ENCODE measurements around the gene CYB5A. TPM values are rescaled to one million over a fixed set of nuclear protein-coding genes. Genes with fewer than 3 reads are reported as not detected.

CYB5A gene
- total and polyA plus RNA-seq, 2 of the 8 experiments (the other 6 are each of a cell fraction or from before 2014, with no cell fraction given), result 154 to 195 TPM

DNA sequence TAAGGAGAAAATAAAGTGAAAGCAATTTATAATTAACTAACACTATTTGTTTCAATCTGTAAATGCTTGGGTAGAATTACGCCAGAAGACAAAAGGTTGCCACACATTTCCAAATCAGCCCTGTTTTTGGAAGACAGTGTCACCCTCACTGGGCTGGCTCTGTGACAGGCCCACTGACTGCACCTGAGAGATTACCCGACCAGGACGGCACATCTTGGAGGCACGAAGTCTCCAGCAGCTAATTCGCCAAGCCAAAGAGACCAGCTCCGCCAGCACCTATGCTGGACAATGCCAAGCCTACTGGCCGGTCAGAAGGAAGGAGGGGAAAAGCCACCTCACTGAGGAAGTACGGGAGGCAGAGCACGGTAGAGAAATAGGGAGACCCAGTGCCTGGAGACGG, 61.9 kb downstream of the CYB5A start:
- Histone ChIP-seq H3K4me2 (ENCODE audit: insufficient read depth in 1 of 2, low read depth in 2 of 2, low read length in 2 of 2) (no peak overlapping the region), H3K4me1 (replicated peaks in 1 of 4; ENCODE audit: control insufficient read depth in 3 of 4, insufficient read depth in 4 of 4, low read length in 3 of 4) (no peaks in the 10 kb centered on the region), H3K9me3 (ENCODE audit: insufficient read depth in 2 of 2, low read depth in 1 of 2, low read length in 1 of 2) (no peaks in the 10 kb centered on the region), H3K14ac (ENCODE audit: insufficient read length) (no peak overlapping the region), H2AK5ac (ENCODE audit: low read depth, low read length) (no peak overlapping the region), H4K5ac (ENCODE audit: insufficient read length, low read depth, low read length) (no peak overlapping the region), H3K23me2 (ENCODE audit: low read depth, low read length) (no peaks in the 10 kb centered on the region), H3K79me2 (ENCODE audit: control insufficient read depth in 1 of 2, insufficient read depth in 2 of 2, low read length in 2 of 2) (no peaks in the 10 kb centered on the region), H3K4me3 (ENCODE audit: extremely low read depth in 1 of 4, insufficient read depth in 2 of 4, low read depth in 3 of 4, low read length in 4 of 4) (no peak overlapping the region), H2BK15ac (ENCODE audit: low read length) (no peak overlapping the region), H2AFZ (ENCODE audit: low read length) (no peak overlapping the region), H3K4ac (replicated peaks; ENCODE audit: insufficient read length, low read depth, low read length) (no peak overlapping the region), H4K20me1 (replicated peaks in 1 of 2; ENCODE audit: control insufficient read depth in 1 of 2, insufficient read depth in 2 of 2, low read length in 2 of 2) (no peaks in the 10 kb centered on the region), H4K91ac (replicated peaks; ENCODE audit: insufficient read length, low read length) (no peak overlapping the region), H3K27me3 (replicated peaks in 1 of 4; ENCODE audit: control insufficient read depth in 3 of 4, extremely low read depth in 1 of 4, insufficient read depth in 3 of 4, low read length in 3 of 4) (no peaks in the 10 kb centered on the region), H3K9ac (replicated peaks in 1 of 4; ENCODE audit: extremely low read depth in 1 of 4, low read depth in 3 of 4, low read length in 3 of 4) (no peak overlapping the region), H2BK120ac (replicated peaks; ENCODE audit: low read depth, low read length) (no peak overlapping the region), H3K23ac (ENCODE audit: insufficient read length) (no peak overlapping the region), H2BK5ac (ENCODE audit: low read depth, low read length) (no peak overlapping the region), H2BK20ac (ENCODE audit: low read length) (no peak overlapping the region), H3K56ac (replicated peaks; ENCODE audit: insufficient read length, low read depth, low read length) (no peak overlapping the region), H3K18ac (ENCODE audit: extremely low read depth, low read length) (no peak overlapping the region), H3K36me3 (ENCODE audit: control insufficient read depth in 2 of 4, insufficient read depth in 4 of 4, low read length in 3 of 4) (no peaks in the 10 kb centered on the region), H3K27ac (ENCODE audit: low read depth, low read length) (no peak overlapping the region), H3K79me1 (ENCODE audit: low read depth, low read length) (no peaks in the 10 kb centered on the region), H2BK12ac (ENCODE audit: low read depth, low read length) (no peak overlapping the region), H4K8ac (ENCODE audit: extremely low read depth, insufficient read depth, low read length) (peak overlapping the region; percentile 80; the same call in 1 of the 2 replicates)
- TF ChIP-seq SAP30 (IDR thresholded peaks at IDR 0.05; ENCODE audit: insufficient read depth, insufficient replicate concordance, low read length) (no peak), HDAC2 (IDR thresholded peaks at IDR 0.05; ENCODE audit: borderline replicate concordance in 1 of 2, low read depth in 2 of 2, low read length in 2 of 2) (no peak), RFX5 (IDR thresholded peaks at IDR 0.05; ENCODE audit: borderline replicate concordance, low read depth, low read length) (no peak), RAD21 (IDR thresholded peaks at IDR 0.05 in 1 of 2, conservative IDR thresholded peaks at IDR 0.05 in 1 of 2; ENCODE audit: low read depth in 2 of 2, low read length in 2 of 2) (no peak), KDM4A (IDR thresholded peaks at IDR 0.05; ENCODE audit: low read depth, low read length, severe bottlenecking) (no peak), GABPA (IDR thresholded peaks at IDR 0.05; ENCODE audit: borderline replicate concordance, insufficient read depth, low read length) (no peak), YY1 (IDR thresholded peaks at IDR 0.05; ENCODE audit: low read depth, low read length) (no peak), EGR1 (IDR thresholded peaks at IDR 0.05; ENCODE audit: borderline replicate concordance, low read depth, low read length) (no peak), TAF7 (optimal IDR thresholded peaks at IDR 0.05; ENCODE audit: borderline replicate concordance, low read depth, low read length) (no peak)
- TF ChIP-seq, protein P1, sequence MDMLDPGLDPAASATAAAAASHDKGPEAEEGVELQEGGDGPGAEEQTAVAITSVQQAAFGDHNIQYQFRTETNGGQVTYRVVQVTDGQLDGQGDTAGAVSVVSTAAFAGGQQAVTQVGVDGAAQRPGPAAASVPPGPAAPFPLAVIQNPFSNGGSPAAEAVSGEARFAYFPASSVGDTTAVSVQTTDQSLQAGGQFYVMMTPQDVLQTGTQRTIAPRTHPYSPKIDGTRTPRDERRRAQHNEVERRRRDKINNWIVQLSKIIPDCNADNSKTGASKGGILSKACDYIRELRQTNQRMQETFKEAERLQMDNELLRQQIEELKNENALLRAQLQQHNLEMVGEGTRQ (IDR thresholded peaks at IDR 0.05; ENCODE audit: low read length), result no peak
- TF ChIP-seq, protein P2, sequence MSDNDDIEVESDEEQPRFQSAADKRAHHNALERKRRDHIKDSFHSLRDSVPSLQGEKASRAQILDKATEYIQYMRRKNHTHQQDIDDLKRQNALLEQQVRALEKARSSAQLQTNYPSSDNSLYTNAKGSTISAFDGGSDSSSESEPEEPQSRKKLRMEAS (IDR thresholded peaks at IDR 0.05), result no peak
- FAIRE-seq (no peak), DNase-seq (ENCODE audit: low read depth in 1 of 2, low spot score in 2 of 2) (no peak)
- CTCF ChIA-PET (ENCODE audit: partially characterized antibody), result no interaction called here
- 83% methylated on average over 10 of the region's 10 CpGs; no CpG with 5 or more reads in 1 of the 2 experiments for WGBS, 2 experiments (ENCODE audit: extremely low coverage in 1 of 2, insufficient coverage in 1 of 2, insufficient read length in 1 of 2, insufficient replicate concordance in 2 of 2, low coverage in 1 of 2, low lambda C conversion rate in 2 of 2, missing lambda C conversion rate in 1 of 2)
- POLR2A ChIA-PET (ENCODE audit: partially characterized antibody), result no interaction called here

All from H1 (cell line).